Ammon's horn (tissue), 1 donor: ENCODE data around the gene ESRP2.

ENCODE experiments used
- DNase-seq: peaks from one replicate; pipeline ENCODE4 v3.0.0-alpha.2; 2016; ENCODE audit warnings: low spot score

Gene ESRP2

GRCh38 chr16:68217506-68217905 lies 18.4 kb downstream of the ESRP2 start:
- no peak for DNase-seq

DNA sequence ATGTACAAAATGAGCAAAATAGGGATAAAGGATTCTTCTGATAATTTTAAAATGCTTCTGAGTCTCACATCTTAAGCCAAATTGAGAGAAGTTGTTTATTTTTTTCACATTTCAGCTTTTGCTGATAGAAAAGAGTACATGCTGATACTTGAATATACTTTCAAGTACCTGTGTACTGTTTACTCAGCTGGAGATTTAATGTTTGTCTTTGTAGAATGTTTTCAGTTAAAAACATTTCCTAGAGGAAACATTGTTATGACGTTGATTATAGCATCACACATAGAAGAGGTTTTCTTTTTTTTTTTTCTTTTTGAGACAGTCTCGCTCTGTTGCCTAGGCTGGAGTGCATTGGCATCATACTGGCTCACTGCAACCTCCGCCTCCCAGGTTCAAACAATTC lies 19.7 kb downstream of the ESRP2 start:
- DNase-seq, result no peak

DNA sequence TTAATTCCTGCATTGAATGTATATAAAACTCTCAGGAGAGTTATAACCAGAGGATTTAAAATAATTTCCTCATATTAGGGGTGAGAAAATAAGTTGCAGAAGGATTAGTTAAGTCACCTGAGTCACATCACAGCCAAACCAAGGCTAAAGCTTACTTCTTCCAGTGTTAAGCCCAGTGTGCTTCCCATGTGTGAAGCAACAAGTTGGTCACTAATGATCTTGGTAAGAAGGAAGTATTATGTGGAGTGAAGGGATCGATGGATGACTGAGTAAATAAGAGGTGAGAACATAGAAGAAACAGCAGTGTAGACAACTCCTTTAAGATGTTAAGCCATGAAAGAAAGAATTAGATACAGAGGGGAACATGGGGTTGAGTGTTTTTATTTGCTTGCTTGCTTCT lies 20.6 kb downstream of the ESRP2 start:
- DNase-seq, result no peak

- DNase-seq, result no peak
These were observed 21.2 kb downstream of the ESRP2 start for GRCh38 chr16:68214726-68215125.

DNA sequence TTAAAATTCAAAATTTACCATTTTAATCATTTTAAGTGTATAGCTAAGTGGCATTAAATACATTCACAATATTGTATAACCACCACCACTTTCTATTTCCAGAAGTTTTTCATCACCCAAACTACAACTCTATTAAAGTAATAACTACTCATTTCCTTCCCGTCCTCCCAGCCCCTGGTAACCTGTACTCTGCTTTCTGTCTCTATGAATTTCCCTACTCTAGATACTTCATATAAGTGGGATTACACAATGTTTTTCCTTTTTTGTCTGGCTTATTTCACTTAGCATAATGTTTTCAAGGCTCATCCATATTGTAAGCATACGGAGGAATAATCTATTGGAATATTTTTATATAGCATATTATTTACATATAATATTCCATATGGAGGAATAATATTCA lies 29.7 kb downstream of the ESRP2 start:
- DNase-seq, result no peak

DNA sequence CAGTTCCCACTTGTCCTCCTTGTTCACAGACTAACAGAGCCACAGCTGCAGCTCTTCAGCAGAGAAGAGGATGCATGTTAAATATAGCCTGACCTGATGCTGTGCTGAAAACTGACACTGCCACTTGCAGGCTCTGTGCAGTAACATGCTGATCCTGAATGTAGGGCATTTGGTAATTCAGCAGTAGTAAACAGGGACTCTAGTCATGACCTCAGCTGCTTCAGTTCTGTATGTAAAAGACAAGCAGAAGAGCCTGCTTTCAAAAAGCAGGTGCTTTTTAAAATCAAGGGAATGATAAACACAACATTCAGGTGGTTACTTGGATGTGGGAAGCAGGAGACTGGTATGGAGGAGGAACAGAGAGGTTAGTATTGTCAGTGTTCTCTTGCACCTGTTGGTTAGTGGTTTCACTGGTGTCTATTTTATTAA lies 33.8 kb downstream of the ESRP2 start:
- DNase-seq, result peak; percentile 75

GRCh38 chr16:68200088-68200783 lies 35.7 kb downstream of the ESRP2 start:
- DNase-seq, result no peak

- no peak for DNase-seq
These were observed 38.7 kb downstream of the ESRP2 start for GRCh38 chr16:68197250-68197649.

DNA sequence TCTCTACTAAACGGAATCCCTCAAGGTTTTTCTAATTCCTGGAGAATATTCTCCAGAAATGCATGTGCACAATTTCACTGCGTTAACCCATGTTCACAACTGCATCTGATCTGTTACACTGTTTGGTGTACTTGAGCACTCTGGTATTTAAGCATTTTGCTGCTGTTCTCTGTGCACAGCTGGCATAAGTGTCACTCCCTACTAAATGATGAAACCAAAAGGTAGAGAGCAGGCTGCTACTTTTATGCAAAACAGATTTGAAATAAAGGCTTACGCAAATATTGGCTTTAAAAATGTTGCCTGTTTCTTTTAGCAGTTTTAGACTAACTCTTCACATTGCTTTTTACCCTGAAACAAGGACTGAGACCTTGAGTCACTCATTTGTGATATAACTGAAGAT lies 41.7 kb downstream of the ESRP2 start:
- no peak for DNase-seq

- peak; percentile 79 for DNase-seq
These were observed 45.0 kb downstream of the ESRP2 start for GRCh38 chr16:68190736-68191510.

DNA sequence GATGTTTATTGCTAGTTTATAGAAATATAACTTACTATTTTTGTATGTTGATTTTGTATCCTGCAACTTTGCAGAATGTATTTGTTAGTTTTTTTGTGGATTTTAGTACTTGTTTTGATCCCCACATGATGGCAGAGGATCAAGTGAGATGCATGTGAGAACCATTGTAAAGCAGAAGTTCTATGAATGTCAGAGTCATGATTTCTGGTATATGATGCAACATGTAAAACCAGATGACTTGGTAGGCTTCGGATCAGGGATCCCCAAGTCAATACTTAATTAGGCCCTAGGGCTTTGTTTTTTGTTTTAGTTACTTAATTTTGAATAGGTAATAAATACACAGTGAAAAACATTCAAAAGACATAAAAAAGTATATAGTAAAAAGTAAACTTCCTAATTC lies 45.8 kb downstream of the ESRP2 start:
- no peak for DNase-seq

- no peak for DNase-seq
These were observed 47.8 kb downstream of the ESRP2 start for GRCh38 chr16:68188170-68188569.

DNA sequence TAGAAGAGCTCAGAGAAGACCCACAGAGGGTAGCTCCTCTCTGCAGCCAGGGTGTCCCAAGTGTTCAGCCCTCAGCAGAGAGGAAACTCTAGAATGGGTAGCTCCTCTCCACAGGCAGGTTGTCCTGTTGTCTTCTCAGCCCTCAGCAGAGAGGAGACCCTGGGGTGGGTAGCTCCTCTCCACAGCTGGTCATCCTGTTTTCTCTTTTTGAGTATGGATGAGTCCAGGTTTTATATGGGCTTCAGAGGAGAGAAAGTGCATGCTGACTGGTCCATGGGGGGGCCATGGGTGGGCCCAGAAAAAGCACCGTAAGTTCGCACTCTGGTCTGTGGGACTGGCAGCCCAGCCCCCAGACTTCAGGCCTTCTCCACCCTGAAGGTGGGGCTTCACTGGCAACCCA lies 48.4 kb downstream of the ESRP2 start:
- no peak for DNase-seq

GRCh38 chr16:68186877-68187276 lies 49.0 kb downstream of the ESRP2 start:
- no peak for DNase-seq

DNA sequence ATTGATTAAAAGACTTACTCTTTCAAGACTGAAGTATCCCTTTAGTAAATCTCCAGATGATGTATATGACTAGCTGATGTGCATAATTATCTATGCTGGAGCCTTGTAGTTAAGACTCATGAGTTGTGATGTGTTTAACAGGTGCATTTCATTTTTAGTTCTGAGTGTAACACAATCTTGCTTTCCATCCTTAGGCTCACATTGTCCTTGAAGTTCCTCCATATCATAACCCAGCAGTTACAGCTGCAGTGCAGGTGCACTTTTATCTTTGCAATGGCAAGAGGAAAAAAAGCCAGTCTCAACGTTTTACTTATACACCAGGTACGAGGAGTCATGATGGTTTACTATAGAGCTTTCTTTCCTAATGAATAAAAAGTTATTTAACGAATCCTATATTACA lies 52.9 kb downstream of the ESRP2 start:
- no peak for DNase-seq

DNA sequence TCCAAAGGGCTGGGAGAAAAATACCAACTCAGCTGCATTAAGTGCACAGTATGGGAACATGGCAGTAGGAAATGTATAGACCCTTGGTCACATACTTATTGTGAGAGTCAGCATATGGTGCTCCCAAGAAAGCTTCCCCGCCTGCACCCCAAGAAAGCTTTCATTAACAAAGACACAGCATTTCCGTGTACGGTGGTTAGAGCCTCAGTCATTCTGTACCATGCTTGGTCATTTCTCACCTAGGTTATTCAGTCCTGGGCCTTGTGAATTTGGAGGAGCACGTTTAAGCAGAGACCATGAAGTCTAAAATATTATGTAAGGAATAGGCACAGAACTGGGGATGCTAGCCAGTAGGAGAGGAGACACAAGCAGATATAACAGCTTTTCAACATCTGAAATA lies 56.1 kb downstream of the ESRP2 start:
- no peak for DNase-seq

- peak; percentile 6 for DNase-seq
These were observed 56.6 kb downstream of the ESRP2 start for GRCh38 chr16:68179196-68179795.
